HG02884 (cell line): Measurements from ENCODE around the gene BCDIN3D.
A peak's percentile ranks its signal among the peaks of the same experiment; 100 is the strongest.
"Not testable (repeated sequence)": the region's sequence is repeated elsewhere in the genome, so short reads cannot be mapped to it uniquely, and the experiment has no call there.

Source experiments
- ATAC-seq: cut with Tn5 transposase; IDR thresholded peaks from one replicate; pipeline ENCODE4 v1.9.1; 2021; ENCODE audit warnings: mild to moderate bottlenecking, moderate library complexity; ENCODE audit not compliant: unreplicated experiment

BCDIN3D gene

GRCh38 chr12:49842519-49843352 lies at the start of gene BCDIN3D:
Gene BCDIN3D, minus strand, starts transcription at chr12:49843106. Its CDS starts 19 bp downstream, at chr12:49843087.
- ATAC-seq, result peak; percentile 83

GRCh38 chr12:49892084-49892731 lies 49.3 kb upstream of the BCDIN3D start:
- ATAC-seq, result no peak

GRCh38 chr12:49891476-49891875 lies 48.6 kb upstream of the BCDIN3D start:
- no peak for ATAC-seq

- ATAC-seq, result no peak
These were observed 48.1 kb upstream of the BCDIN3D start for GRCh38 chr12:49891012-49891411.

GRCh38 chr12:49890096-49890461 lies 47.2 kb upstream of the BCDIN3D start:
- no peak for ATAC-seq

DNA sequence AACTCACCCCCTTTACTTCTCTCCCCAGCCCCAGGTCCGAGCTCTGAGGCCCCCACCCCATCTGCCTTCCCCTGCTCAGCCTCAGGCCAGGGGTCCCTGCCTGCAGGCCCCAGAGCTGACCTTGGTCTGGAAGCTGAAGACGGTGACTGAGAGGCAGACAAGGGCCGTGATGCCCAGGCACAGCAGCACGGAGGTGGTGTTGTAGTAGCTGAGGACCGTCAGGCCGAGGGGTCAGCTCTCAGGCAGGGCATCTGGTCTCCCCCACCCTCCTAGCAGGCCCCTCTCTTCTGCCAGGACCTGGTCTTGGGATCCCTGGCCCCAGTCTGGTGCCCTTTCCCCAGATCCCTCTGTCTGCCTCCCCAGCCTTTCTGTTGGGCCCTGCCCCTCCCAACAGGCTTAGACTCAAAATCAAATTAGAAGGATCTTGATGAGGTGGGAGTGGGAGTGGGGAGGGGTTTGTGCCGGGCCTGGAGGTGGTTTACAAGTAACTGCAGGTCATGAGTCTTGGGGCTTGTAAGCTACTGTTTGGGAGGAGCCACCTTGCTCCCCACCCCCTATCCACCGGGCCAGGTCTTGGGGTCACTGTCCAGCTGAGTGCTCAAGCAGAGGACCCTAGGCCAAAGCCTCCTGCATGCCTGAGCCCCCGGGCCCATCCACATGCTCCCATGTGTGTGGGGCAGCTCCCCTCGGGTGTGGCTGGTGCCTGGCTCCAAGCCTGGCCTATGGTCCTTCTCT lies 46.6 kb upstream of the BCDIN3D start:
- no peak for ATAC-seq

GRCh38 chr12:49888461-49889151 lies 45.7 kb upstream of the BCDIN3D start:
- ATAC-seq, result no peak

DNA sequence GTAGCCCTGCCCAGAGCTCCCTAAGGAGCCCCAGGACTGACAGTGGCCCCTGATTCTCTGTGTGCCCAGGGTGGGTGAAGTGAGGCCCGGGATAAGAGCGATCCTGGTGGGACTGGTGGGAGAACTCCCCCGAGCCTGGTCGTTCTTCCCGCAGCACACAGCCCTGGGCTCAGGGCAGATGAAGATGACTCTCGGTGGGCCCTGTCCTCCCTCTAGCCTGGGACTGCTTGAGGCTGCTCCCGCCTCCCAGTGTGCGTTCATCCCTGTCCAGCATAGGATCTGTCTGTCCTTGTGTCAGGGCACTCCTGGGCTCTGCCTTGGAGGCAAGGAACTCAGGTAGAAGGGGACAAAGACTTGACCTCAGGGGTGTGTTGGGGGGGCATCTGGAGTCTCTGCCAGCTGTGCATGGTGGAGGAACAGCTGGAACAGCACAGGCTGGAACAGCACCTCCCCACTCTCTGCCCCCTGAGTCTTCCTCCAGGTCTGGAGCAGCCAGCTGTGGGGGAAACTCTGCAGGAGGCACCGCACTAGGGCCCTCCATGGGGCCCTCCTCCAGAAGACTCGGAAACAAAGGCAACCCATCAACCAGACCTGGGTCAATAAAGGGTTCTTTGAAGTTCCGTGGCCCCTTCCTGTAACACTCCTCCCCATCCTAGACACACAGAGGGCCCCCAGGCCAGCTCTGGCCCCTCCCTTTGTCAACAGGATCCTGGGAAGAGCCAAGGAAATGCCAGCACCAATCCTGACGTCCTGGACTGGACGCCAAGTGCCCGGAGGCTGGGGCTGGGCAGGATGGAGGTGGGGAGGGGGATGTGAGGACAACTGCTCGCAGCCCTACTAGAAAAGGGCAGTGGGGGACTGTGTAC lies 44.9 kb upstream of the BCDIN3D start:
- ATAC-seq, result no peak

- no peak for ATAC-seq
These were observed 44.2 kb upstream of the BCDIN3D start for GRCh38 chr12:49887091-49887490.

DNA sequence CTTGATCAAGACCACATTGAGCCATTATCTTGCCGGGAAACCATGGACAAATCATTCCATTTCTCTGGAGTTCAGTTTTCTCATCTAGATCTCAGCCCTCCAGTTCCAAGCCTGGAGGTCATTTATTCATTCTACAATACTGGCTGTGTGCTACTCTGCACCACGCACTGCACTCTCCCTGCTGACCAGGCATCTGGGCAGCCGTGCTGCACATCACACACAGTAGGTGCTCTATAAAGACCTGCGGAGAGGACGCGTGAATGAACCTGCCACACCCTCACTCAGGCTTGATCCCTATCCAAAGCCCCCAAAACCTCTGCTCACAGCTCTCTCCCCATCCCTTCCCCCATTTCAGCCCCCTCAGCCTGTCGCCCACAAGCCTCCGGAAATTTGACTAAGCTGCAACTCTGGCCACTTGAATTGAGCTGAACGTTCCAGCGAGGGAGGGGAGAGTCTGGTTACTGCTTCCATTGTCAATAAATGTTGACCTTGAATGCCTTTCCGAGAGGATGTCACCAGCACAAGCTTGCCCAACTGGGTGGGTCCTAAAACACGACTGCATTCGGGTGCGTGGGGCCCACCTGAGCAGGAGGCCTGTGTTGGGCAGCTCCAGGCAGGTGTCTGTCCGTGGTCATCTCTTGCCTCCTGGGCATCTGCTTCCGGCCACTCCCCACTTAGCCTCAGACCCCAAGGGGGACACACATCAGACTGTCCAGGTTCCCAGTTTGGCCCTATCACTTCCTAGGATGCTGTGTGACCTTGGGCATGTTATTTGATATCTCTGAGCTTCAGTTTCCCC lies 43.0 kb upstream of the BCDIN3D start:
- no peak for ATAC-seq

GRCh38 chr12:49885118-49885517 lies 42.2 kb upstream of the BCDIN3D start:
- no peak for ATAC-seq

DNA sequence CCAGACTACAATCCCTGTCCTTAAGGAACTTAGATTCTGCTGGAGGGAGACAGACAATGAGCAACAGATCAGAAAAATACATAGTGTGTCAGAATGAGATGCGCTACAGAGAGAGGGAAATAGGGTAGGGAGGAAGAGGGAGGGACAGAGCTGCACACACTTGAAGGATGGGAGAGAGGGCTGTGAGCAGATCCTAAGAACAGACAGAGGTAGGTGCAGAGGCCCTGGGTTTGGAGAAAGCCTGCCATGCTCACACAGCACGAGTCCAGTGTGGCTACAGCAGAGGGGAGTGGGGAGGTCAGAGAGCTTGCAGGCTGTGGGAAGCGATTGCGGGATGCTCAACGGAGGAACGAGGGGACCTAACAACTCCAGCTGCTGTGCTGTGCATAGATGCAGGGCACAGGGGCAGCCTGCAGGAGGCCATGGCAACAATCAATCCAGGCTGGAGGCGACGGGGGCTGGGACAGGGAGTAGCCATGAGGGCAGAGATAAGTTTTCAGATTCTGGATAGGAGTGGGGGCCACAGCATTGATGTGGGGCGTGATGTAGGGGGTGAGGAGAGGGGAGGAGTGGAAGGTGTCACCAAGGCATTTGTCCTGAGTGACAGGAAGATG lies 40.1 kb upstream of the BCDIN3D start:
- ATAC-seq, result no peak

DNA sequence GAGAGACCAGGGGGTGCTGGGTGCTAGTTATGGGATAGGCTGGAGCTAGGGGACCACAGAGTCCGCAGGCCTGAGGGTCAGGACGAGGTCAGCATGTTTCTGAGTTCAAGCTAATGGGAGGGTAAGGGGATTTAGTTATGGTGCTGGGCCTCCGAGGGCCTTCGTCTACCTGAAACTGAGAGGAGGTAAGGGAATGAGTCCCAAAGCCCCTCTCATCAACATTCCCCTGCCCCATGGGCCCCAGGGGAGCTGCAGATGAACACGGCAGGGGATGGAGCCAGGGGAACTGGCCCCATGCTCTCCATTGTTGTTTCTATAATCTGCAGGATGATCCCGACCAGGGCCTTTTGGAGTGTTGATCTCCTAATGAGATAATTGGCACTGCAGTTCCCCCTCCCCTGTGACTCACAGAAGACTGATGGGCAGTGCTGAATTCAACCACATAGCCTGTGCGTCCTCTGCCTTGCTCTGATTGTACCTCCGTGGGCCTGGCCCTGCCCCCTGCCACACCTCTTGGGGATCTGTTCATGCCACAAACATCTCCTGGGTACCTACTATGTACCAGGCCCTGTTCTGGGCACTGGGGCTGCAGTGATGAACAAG lies 39.4 kb upstream of the BCDIN3D start:
- ATAC-seq, result no peak

GRCh38 chr12:49881415-49882247 lies 38.7 kb upstream of the BCDIN3D start:
- no peak for ATAC-seq

GRCh38 chr12:49880756-49881414 lies 38.0 kb upstream of the BCDIN3D start:
- ATAC-seq, result no peak

DNA sequence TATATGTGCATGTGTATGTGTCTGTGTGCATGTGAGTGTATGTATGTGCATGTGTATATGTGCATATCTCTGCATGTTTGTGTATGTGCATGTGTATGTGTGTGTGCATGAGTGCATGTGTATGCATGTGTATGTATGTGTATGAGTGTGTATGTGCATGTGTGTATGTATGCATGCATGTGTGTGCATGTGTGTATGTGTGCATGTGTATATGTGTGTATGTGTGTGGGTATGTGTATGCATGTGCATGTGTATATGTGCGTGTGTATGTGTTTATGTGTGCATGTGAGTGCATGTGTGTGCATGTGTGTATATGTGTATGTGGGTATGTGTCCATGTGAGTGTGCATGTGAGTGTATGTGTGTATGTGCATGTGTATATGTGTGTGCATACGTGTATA lies 36.2 kb upstream of the BCDIN3D start:
- not testable (repeated sequence) for ATAC-seq

DNA sequence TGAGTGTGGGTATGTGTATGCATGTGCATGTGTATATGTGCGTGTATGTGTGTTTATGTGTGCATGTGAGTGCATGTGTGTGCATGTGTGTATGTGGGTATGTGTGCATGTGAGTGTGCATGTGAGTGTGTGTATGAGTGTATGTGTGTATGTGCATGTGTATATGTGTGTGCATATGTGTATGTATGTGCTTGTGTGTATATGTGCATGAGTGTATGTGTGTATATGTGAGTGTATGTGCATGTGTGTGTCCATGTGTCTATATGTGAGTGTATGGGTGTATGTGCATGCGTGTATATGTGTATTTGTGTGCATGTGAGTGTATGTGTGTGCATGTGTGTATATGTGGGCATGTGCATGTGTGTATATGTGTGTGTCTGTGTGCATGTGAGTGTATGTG lies 35.1 kb upstream of the BCDIN3D start:
- no peak for ATAC-seq
